LNCaP clone FGC (cell line): Measurements from ENCODE around the gene EPHA3.
A peak's percentile ranks its signal among the peaks of the same experiment; 100 is the strongest.

Experiments
- DNase-seq: peaks from one replicate; pipeline ENCODE4 v3.0.0-alpha.2; 2011; ENCODE audit warnings: low read depth
- H3K4me3 ChIP-seq: 2 replicates; pipeline ENCODE4 v1.5.1; 2011; ENCODE audit warnings: mild to moderate bottlenecking, low read depth, low read length, control low read depth
- TF ChIP-seq, protein P1 (sequence below): IDR thresholded peaks from 2 replicates; pipeline ENCODE4 v1.5.1; 2012; ENCODE audit warnings: mild to moderate bottlenecking; ENCODE audit not compliant: control insufficient read depth, insufficient read depth; ENCODE audit errors: extremely low read depth

EPHA3 gene

DNA sequence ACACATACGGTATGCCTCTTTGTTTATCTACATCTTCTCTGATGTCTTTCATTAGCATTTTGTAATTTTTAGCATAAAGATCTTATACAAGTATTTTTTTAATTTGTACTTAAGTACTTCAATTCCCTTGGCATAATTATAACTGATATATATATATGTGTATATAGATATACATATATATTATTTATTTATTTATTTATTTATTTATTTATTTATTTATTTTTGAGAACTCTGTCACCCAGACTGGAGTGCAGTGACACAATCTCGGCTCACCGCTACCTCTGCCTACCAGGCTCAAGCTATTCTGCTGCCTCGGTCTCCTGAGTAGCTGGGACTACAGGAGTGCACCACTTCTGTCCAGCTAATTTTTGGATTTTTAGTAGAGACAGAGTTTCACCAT, 382.7 kb downstream of the EPHA3 start:
- DNase-seq, result no peak
- TF ChIP-seq, protein P1, sequence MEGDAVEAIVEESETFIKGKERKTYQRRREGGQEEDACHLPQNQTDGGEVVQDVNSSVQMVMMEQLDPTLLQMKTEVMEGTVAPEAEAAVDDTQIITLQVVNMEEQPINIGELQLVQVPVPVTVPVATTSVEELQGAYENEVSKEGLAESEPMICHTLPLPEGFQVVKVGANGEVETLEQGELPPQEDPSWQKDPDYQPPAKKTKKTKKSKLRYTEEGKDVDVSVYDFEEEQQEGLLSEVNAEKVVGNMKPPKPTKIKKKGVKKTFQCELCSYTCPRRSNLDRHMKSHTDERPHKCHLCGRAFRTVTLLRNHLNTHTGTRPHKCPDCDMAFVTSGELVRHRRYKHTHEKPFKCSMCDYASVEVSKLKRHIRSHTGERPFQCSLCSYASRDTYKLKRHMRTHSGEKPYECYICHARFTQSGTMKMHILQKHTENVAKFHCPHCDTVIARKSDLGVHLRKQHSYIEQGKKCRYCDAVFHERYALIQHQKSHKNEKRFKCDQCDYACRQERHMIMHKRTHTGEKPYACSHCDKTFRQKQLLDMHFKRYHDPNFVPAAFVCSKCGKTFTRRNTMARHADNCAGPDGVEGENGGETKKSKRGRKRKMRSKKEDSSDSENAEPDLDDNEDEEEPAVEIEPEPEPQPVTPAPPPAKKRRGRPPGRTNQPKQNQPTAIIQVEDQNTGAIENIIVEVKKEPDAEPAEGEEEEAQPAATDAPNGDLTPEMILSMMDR, result no peak
- H3K4me3 ChIP-seq, result no peak overlapping the region

DNA sequence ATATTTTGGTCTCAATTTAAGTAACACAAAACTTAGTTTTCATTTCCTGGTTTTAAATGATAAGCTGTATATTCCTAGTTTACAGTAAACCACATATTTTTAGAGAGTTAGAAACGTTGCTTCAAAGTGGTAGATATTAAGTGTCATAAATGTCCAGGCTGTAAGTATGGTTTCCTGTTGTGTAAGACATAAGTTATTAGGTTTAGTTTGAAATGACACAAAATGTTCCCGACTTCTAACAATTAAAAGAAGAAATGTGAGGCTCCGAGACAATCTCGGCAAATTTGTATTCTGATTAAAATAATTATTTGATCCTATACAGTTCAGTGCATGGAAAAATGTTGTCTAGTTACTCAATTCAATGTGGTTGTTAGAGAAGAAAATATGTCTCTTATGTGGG, 387.3 kb downstream of the EPHA3 start:
- DNase-seq, result no peak
- TF ChIP-seq, protein P1, result no peak
- H3K4me3 ChIP-seq, result no peak overlapping the region

- TF ChIP-seq, protein P1, result no peak
- H3K4me3 ChIP-seq, result no peak overlapping the region
- peak; percentile 83 for DNase-seq
Measured at GRCh38 chr3:89503891-89504391, 396.5 kb downstream of the EPHA3 start.

GRCh38 chr3:89504432-89504831, 397.0 kb downstream of the EPHA3 start:
- no peak overlapping the region for H3K4me3 ChIP-seq
- no peak for DNase-seq
- TF ChIP-seq, protein P1, result no peak

GRCh38 chr3:89506462-89507103, 399.2 kb downstream of the EPHA3 start:
- DNase-seq, result no peak
- TF ChIP-seq, protein P1, result no peak
- no peak overlapping the region for H3K4me3 ChIP-seq

DNA sequence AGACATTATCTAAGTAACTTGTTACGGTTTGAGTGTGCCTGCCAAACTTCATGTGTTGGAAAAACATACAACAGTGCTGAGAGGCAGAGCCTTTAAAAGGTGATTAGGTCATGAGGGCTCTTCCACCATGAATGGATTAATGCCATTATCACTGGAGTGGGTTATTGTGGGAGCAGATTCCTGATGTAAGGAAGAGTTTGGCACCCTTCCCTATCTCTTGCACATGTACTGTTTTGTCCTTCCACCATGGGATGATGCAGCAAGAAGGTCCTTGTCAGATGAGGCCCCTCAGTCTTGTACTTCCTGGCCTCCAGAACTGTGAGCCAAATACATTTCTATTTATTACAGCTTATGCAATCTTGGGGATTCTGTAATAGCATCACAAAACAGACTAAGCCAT, 413.9 kb downstream of the EPHA3 start:
- TF ChIP-seq, protein P1, result no peak
- no peak for DNase-seq
- H3K4me3 ChIP-seq, result no peak overlapping the region

DNA sequence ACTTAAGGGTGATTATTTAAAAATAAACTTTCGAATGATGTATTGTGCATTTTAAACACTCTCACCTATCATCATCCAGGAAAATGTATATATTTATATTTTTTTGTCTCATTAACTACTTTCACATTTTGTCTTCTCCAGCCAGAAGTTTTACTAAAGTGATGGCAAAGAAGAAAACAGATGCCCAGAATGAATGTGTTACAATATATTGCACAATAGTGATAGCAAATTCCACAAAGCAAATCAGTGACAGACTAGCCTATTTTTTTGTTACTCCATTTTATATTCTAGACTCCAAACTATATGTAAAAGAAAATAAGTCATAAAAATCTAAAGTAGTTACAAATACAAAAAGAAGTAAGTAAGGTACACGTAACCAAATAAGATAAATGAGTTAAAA, 414.7 kb downstream of the EPHA3 start:
- TF ChIP-seq, protein P1, result no peak
- H3K4me3 ChIP-seq, result no peak overlapping the region
- DNase-seq, result no peak
